Measurements from ENCODE around the gene HELQ. TPM values are rescaled to one million over a fixed set of nuclear protein-coding genes. Genes with fewer than 3 reads are reported as not detected.
"Not testable (repeated sequence)": the region's sequence is repeated elsewhere in the genome, so short reads cannot be mapped to it uniquely, and the experiment has no call there.

HELQ gene
- total and polyA plus RNA-seq, 2 donors (not counting 1 experiment from before 2014, with no cell fraction given) = 12.0 to 14.4 TPM

- no peaks in the 10 kb centered on the region for H3K27me3 ChIP-seq (ENCODE audit: control insufficient read depth, insufficient read depth, low read length)
- no peaks in the 10 kb centered on the region for H3K36me3 ChIP-seq (ENCODE audit: control insufficient read depth, insufficient read depth, low read length)
- H3K9me3 ChIP-seq (ENCODE audit: control insufficient read depth, insufficient read depth, low read depth, low read length) = no peaks in the 10 kb centered on the region
- TF ChIP-seq EZH2 (IDR thresholded peaks at IDR 0.05; ENCODE audit: low read length, missing control alignments) (no peak), CTCF (conservative IDR thresholded peaks at IDR 0.05 in 1 of 2, IDR thresholded peaks at IDR 0.05 in 1 of 2; ENCODE audit: low read depth in 1 of 2, low read length in 2 of 2) (no peak)
- H3K79me2 ChIP-seq (ENCODE audit: control insufficient read depth, insufficient read depth, low read length) = no peaks in the 10 kb centered on the region
- no peak overlapping the region for H3K27ac ChIP-seq (ENCODE audit: insufficient read depth, low read length)
- H3K4me3 ChIP-seq (replicated peaks in 1 of 4; ENCODE audit: control extremely low read depth in 1 of 4, insufficient read depth in 1 of 4, low read depth in 3 of 4, low read length in 4 of 4) = no peak overlapping the region
- H4K20me1 ChIP-seq (ENCODE audit: control insufficient read depth, extremely low read depth, insufficient read depth, low read length) = no peaks in the 10 kb centered on the region
- DNase-seq (ENCODE audit: low read depth in 2 of 2) = no peak
- H2AFZ ChIP-seq (ENCODE audit: low read length) = no peak overlapping the region
- no peak overlapping the region for H3K4me2 ChIP-seq (ENCODE audit: extremely low read depth, insufficient read depth, low read length)
- H3K9ac ChIP-seq (ENCODE audit: insufficient read depth, low read length) = no peak overlapping the region
- no peaks in the 10 kb centered on the region for H3K4me1 ChIP-seq (ENCODE audit: control insufficient read depth, extremely low read depth, insufficient read depth, low read length)
Observed at GRCh38 chr4:83504503-83504902, 48.9 kb upstream of the HELQ start.

GRCh38 chr4:83503974-83504373, 48.4 kb upstream of the HELQ start:
- no peak overlapping the region for H2AFZ ChIP-seq (ENCODE audit: low read length)
- no peaks in the 10 kb centered on the region for H3K9me3 ChIP-seq (ENCODE audit: control insufficient read depth, insufficient read depth, low read depth, low read length)
- no peaks in the 10 kb centered on the region for H3K36me3 ChIP-seq (ENCODE audit: control insufficient read depth, insufficient read depth, low read length)
- no peak overlapping the region for H3K4me2 ChIP-seq (ENCODE audit: extremely low read depth, insufficient read depth, low read length)
- H4K20me1 ChIP-seq (ENCODE audit: control insufficient read depth, extremely low read depth, insufficient read depth, low read length) = no peaks in the 10 kb centered on the region
- H3K4me1 ChIP-seq (ENCODE audit: control insufficient read depth, extremely low read depth, insufficient read depth, low read length) = no peaks in the 10 kb centered on the region
- H3K4me3 ChIP-seq (replicated peaks in 1 of 4; ENCODE audit: control extremely low read depth in 1 of 4, insufficient read depth in 1 of 4, low read depth in 3 of 4, low read length in 4 of 4) = no peak overlapping the region
- H3K27me3 ChIP-seq (ENCODE audit: control insufficient read depth, insufficient read depth, low read length) = no peaks in the 10 kb centered on the region
- DNase-seq (ENCODE audit: low read depth in 2 of 2) = no peak
- H3K27ac ChIP-seq (ENCODE audit: insufficient read depth, low read length) = no peak overlapping the region
- TF ChIP-seq CTCF (conservative IDR thresholded peaks at IDR 0.05 in 1 of 2, IDR thresholded peaks at IDR 0.05 in 1 of 2; ENCODE audit: low read depth in 1 of 2, low read length in 2 of 2) (no peak), EZH2 (IDR thresholded peaks at IDR 0.05; ENCODE audit: low read length, missing control alignments) (no peak)
- no peaks in the 10 kb centered on the region for H3K79me2 ChIP-seq (ENCODE audit: control insufficient read depth, insufficient read depth, low read length)
- H3K9ac ChIP-seq (ENCODE audit: insufficient read depth, low read length) = no peak overlapping the region

GRCh38 chr4:83501671-83502070, 46.0 kb upstream of the HELQ start:
- H3K9ac ChIP-seq (ENCODE audit: insufficient read depth, low read length); H3K79me2 ChIP-seq (ENCODE audit: control insufficient read depth, insufficient read depth, low read length); DNase-seq (ENCODE audit: low read depth in 2 of 2); H3K4me2 ChIP-seq (ENCODE audit: extremely low read depth, insufficient read depth, low read length); H3K4me1 ChIP-seq (ENCODE audit: control insufficient read depth, extremely low read depth, insufficient read depth, low read length); H3K36me3 ChIP-seq (ENCODE audit: control insufficient read depth, insufficient read depth, low read length); H4K20me1 ChIP-seq (ENCODE audit: control insufficient read depth, extremely low read depth, insufficient read depth, low read length); H3K27ac ChIP-seq (ENCODE audit: insufficient read depth, low read length); H3K9me3 ChIP-seq (ENCODE audit: control insufficient read depth, insufficient read depth, low read depth, low read length); H3K4me3 ChIP-seq (replicated peaks in 1 of 4; ENCODE audit: control extremely low read depth in 1 of 4, insufficient read depth in 1 of 4, low read depth in 3 of 4, low read length in 4 of 4); H3K27me3 ChIP-seq (ENCODE audit: control insufficient read depth, insufficient read depth, low read length); H2AFZ ChIP-seq (ENCODE audit: low read length): not testable (repeated sequence)

All from fibroblast of lung (primary cell).